ENCODE results near the gene CDAN1. TPM values are rescaled to one million over a fixed set of nuclear protein-coding genes. Genes with fewer than 3 reads are reported as not detected.

CDAN1 gene
- total RNA-seq, 1 experiment from 2014 or later, result 20.0 TPM

Other genes starting within 250 kb of the CDAN1 start
- gene ZNF106, start 246.0 kb downstream of the CDAN1 start, total RNA-seq (2014; rRNA removed), result 65.3 and 74.2 TPM in 2 replicates
- gene SNAP23, start 241.5 kb downstream of the CDAN1 start, total RNA-seq (2014; rRNA removed), result 36.5 and 58.0 TPM in 2 replicates
- 9.0 and 12.6 TPM in 2 replicates for gene LRRC57, start 188.3 kb downstream of the CDAN1 start, total RNA-seq (2014; rRNA removed)
- gene HAUS2, start 188.3 kb downstream of the CDAN1 start, total RNA-seq (2014; rRNA removed), result 55.5 and 65.8 TPM in 2 replicates
- 3.9 and 4.8 TPM in 2 replicates for gene STARD9, start 161.5 kb downstream of the CDAN1 start, total RNA-seq (2014; rRNA removed)
- gene TTBK2, start 183.7 kb upstream of the CDAN1 start, total RNA-seq (2014; rRNA removed), result 4.0 and 9.6 TPM in 2 replicates

All from LHCN-M2 (cell line).